ENCODE results near the gene C4orf51. TPM values are rescaled to one million over a fixed set of nuclear protein-coding genes. Genes with fewer than 3 reads are reported as not detected.

Gene C4orf51
- total and polyA plus RNA-seq, 2 of the 4 experiments (the other 2 are of a cell fraction), result not detected

DNA sequence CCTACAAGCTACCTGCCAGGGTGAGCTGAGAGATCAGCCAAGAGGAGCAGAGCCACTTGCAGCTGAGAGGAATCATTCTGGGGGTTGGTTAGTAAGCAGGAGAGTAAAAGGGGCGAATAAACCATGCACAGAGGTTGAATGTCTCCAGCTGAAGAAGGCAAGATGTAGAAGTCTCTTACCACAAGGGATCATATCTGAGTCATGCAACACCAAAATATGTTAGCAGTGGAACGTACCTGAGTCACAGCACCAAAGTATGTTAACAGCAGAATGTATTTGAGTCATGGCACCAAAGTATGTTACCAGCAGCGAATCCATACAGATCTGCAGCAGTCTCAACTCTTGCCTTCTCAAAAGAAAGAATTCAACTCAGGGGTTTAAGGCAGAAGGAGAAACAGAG, 29.9 kb downstream of the C4orf51 start:
- ATAC-seq (ENCODE audit: low read depth), result peak; percentile 94
- DNase-seq, result peak; percentile 98
- Histone ChIP-seq H3K9me3 (ENCODE audit: control insufficient read depth, insufficient read depth, low read length) (peaks cover 2% of the 10 kb centered on the region; the same call in 1 of the 2 replicates), H2BK120ac (ENCODE audit: low read depth, low read length) (peak overlapping the region; percentile 55), H2BK15ac (ENCODE audit: low read depth, low read length) (no peak overlapping the region), H3K4me3 (ENCODE audit: insufficient read depth, low read depth, low read length) (no peak overlapping the region), H3K27ac (ENCODE audit: insufficient read depth, low read length) (no peak overlapping the region), H4K8ac (ENCODE audit: low read depth in 2 of 2, low read length in 2 of 2) (peak overlapping the region in 1 of 2 experiments; percentile 33; a peak in 1 of 4 replicates), H2AK5ac (ENCODE audit: low read depth, low read length) (peak overlapping the region; percentile 54; the same call in 1 of the 2 replicates), H3K9ac (ENCODE audit: low read depth, low read length) (no peak overlapping the region), H2AK9ac (replicated peaks; ENCODE audit: low read depth, low read length, poor library complexity) (no peak overlapping the region), H3K23ac (ENCODE audit: low read depth, low read length) (no peak overlapping the region), H3K79me1 (ENCODE audit: low read depth in 1 of 2, low read length in 2 of 2) (no peaks in the 10 kb centered on the region), H3K14ac (replicated peaks; ENCODE audit: low read depth, low read length) (no peak overlapping the region), H4K5ac (ENCODE audit: low read depth, low read length) (no peak overlapping the region), H2BK5ac (ENCODE audit: low read depth, low read length, poor library complexity, severe bottlenecking) (peak overlapping the region; percentile 86), H3K18ac (ENCODE audit: low read depth, low read length) (no peak overlapping the region), H2BK20ac (ENCODE audit: low read depth, low read length) (peak overlapping the region; percentile 42), H3K56ac (ENCODE audit: extremely low read depth, insufficient read depth, low read length) (no peak overlapping the region), H4K20me1 (ENCODE audit: insufficient read depth, low read length) (no peaks in the 10 kb centered on the region), H3K4me1 (ENCODE audit: control insufficient read depth, insufficient read depth, low read length) (peaks cover 4% of the 10 kb centered on the region), H3K27me3 (ENCODE audit: control insufficient read depth, insufficient read depth, low read length) (no peaks in the 10 kb centered on the region), H3K36me3 (ENCODE audit: control insufficient read depth, insufficient read depth, low read length) (no peaks in the 10 kb centered on the region), H3K4me2 (ENCODE audit: low read depth, low read length) (peak overlapping the region; percentile 48), H3K9me1 (ENCODE audit: insufficient read depth, low read length) (peaks cover 10% of the 10 kb centered on the region), H2AFZ (replicated peaks; ENCODE audit: low read length, poor library complexity) (peak overlapping the region; percentile 66), H3K4ac (ENCODE audit: low read depth, low read length) (peak overlapping the region; percentile 65), H4K91ac (ENCODE audit: insufficient read depth, low read depth, low read length) (0 out of 2 replicates have a peak overlapping the region, but pooled peaks have one; percentile 27)
- WGBS, 2 experiments (ENCODE audit: extremely low coverage in 2 of 2, insufficient read length in 1 of 2), result 0% methylated on average over 1 of the region's 3 CpGs; no CpG with 5 or more reads in 1 of the 2 experiments
- ChIA-PET CTCF (interaction anchor here (0.9 kb wide), 1 partner anchor 86 kb away, joined by 3 read pairs; no protein-coding TSS in a partner anchor), POLR2A (ENCODE audit: unreplicated experiment) (no interaction called here)
- no TSS peak for BruUV-seq (replicated peaks)
- intact Hi-C loops (cut with micrococcal nuclease), result no loop called here
- in situ Hi-C loops (cut with MboI; ENCODE audit: low sequenced_read_pairs), result no loop called here
- dilution Hi-C loops (cut with HindIII; ENCODE audit: low sequenced_read_pairs, unreplicated experiment), result no loop called here
- no peak for TF ChIP-seq USF2 (IDR thresholded peaks at IDR 0.05; ENCODE audit: low read depth, low read length)
- TF ChIP-seq MAFK (IDR thresholded peaks at IDR 0.05; ENCODE audit: low read depth, low read length), result no peak
- peak; percentile 20; the same call in 1 of the 2 replicates for TF ChIP-seq RAD21 (IDR thresholded peaks at IDR 0.05; ENCODE audit: low read length)
- TF ChIP-seq CEBPB (IDR thresholded peaks at IDR 0.05; ENCODE audit: low read depth, low read length), result peak; percentile 52
- 0 out of 2 replicates have a peak, but pooled peaks have one; percentile 14 for TF ChIP-seq SMC3 (IDR thresholded peaks at IDR 0.05; ENCODE audit: low read depth, low read length)
- no peak for TF ChIP-seq MXI1 (IDR thresholded peaks at IDR 0.05; ENCODE audit: borderline replicate concordance, low read depth, low read length)
- no peak for TF ChIP-seq MAZ (IDR thresholded peaks at IDR 0.05; ENCODE audit: borderline replicate concordance, low read depth, low read length)
- TF ChIP-seq RCOR1 (IDR thresholded peaks at IDR 0.05; ENCODE audit: insufficient replicate concordance, low read length), result peak; percentile 82
- TF ChIP-seq CHD1 (IDR thresholded peaks at IDR 0.05; ENCODE audit: low read depth, low read length), result no peak
- TF ChIP-seq CTCF (conservative IDR thresholded peaks at IDR 0.05; ENCODE audit: low read depth, low read length), result no peak
- peak; percentile 32; the same call in 1 of the 2 replicates for TF ChIP-seq NFE2L2 (IDR thresholded peaks at IDR 0.05; ENCODE audit: low read depth, low read length)
- peak; percentile 96 for TF ChIP-seq FOS (IDR thresholded peaks at IDR 0.05; ENCODE audit: low read depth, low read length)
- TF ChIP-seq RFX5 (IDR thresholded peaks at IDR 0.05; ENCODE audit: low read depth, low read length), result no peak
- peak; percentile 47; the same call in 1 of the 2 replicates for TF ChIP-seq BHLHE40 (IDR thresholded peaks at IDR 0.05; ENCODE audit: low read depth, low read length)
